Amygdala (tissue), 56 donors: ENCODE results near the gene CRY2.

Source experiments
- DNase-seq, 56 donors: peaks; one replicate each; lab custom pipeline; 2025; lab: John Stamatoyannopoulos, UW

CRY2 gene

GRCh38 chr11:45909594-45910475, 62.6 kb downstream of the CRY2 start:
- peak in 14 of 56 donors; percentile 20 to 73 (median 36) for DNase-seq

- DNase-seq, result no peak
Observed at GRCh38 chr11:45910623-45911022, 63.3 kb downstream of the CRY2 start.

GRCh38 chr11:45913514-45913913, 66.2 kb downstream of the CRY2 start:
- no peak for DNase-seq

GRCh38 chr11:45913942-45914635, 66.8 kb downstream of the CRY2 start:
- DNase-seq, result no peak

- DNase-seq, result no peak
Observed at GRCh38 chr11:45915446-45915845, 68.2 kb downstream of the CRY2 start.

- DNase-seq, result no peak
Observed at GRCh38 chr11:45917286-45917622, 70.0 kb downstream of the CRY2 start.

- DNase-seq, result peak; percentile 74 to 98 (median 95)
Observed at GRCh38 chr11:45917623-45918330, 70.5 kb downstream of the CRY2 start, which contains the start of gene PEX16. Gene PEX16 (minus strand): TSS chr11:45917877. CDS start chr11:45917811, 66 bp downstream.

- peak in 55 of 56 donors; percentile 35 to 87 (median 69) for DNase-seq
Observed at GRCh38 chr11:45918331-45918941, 71.2 kb downstream of the CRY2 start.

GRCh38 chr11:45918962-45919675, 71.8 kb downstream of the CRY2 start:
- no peak for DNase-seq

GRCh38 chr11:45919806-45920530, 72.7 kb downstream of the CRY2 start:
- peak in 5 of 56 donors; percentile 17 to 48 (median 23) for DNase-seq

- no peak for DNase-seq
Observed at GRCh38 chr11:45920531-45921477, 73.5 kb downstream of the CRY2 start.

GRCh38 chr11:45921561-45922424, 74.5 kb downstream of the CRY2 start:
- DNase-seq, result peak in 2 of 56 donors; percentile 35 to 40

GRCh38 chr11:45922425-45923082, 75.3 kb downstream of the CRY2 start, which contains the start of gene LARGE2:
Gene LARGE2 (plus strand): TSS chr11:45922656. CDS start chr11:45922883, 227 bp downstream.
- no peak for DNase-seq

GRCh38 chr11:45924036-45924915, 77.0 kb downstream of the CRY2 start:
- DNase-seq, result no peak

- DNase-seq, result no peak
Observed at GRCh38 chr11:45924927-45925326, 77.7 kb downstream of the CRY2 start.
